Subcutaneous adipose tissue (tissue), 4 donors: ENCODE results near the gene FADS3. TPM values are rescaled to one million over a fixed set of nuclear protein-coding genes. Genes with fewer than 3 reads are reported as not detected.

Experiments used
- total RNA-seq, 4 donors: library from RNA; depleted of rRNA; stranded (reverse); fragments of >200 nt; gene quantifications; one replicate each; pipeline ENCODE4 v1.1.0, GENCODE V29; 2016
- TF ChIP-seq, protein P1 (sequence below): fragments of 450-650 bp; IDR thresholded peaks from one replicate; pipeline ENCODE4 v1.5.1; 2016; ENCODE audit warnings: low read depth, mild to moderate bottlenecking, control low read depth, antibody characterized with exemption, moderate library complexity

The FADS3 gene
- total RNA-seq, 4 donors from 2014 or later = 78.5 to 322 (median 136) TPM

DNA sequence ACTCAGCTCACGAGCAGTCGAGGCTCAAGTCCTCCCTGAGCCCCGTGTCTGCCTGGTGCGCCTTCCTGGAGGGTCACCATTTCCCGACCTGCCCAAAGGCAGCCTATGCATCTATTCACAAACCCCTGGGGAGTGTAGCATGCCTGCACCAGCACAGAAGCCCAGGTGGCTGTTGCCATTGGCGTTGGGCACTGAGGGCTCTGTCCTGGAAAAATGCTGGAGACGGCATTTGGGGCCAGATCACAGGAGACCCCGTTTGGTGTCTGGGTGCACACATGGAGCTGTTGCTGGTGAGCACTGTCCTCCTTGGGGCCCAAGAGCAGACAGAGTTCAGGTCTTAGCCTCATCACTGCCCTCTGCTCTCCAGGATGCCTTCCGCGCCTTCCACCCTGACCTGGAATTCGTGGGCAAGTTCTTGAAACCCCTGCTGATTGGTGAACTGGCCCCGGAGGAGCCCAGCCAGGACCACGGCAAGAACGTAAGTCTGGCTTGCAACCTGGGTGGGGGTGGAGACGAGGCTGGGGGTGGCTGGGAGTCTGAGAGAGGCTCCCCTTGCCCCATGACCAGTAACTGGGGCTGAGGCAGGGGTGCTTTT lies 53.8 kb downstream of the FADS3 start:
- TF ChIP-seq, protein P1, sequence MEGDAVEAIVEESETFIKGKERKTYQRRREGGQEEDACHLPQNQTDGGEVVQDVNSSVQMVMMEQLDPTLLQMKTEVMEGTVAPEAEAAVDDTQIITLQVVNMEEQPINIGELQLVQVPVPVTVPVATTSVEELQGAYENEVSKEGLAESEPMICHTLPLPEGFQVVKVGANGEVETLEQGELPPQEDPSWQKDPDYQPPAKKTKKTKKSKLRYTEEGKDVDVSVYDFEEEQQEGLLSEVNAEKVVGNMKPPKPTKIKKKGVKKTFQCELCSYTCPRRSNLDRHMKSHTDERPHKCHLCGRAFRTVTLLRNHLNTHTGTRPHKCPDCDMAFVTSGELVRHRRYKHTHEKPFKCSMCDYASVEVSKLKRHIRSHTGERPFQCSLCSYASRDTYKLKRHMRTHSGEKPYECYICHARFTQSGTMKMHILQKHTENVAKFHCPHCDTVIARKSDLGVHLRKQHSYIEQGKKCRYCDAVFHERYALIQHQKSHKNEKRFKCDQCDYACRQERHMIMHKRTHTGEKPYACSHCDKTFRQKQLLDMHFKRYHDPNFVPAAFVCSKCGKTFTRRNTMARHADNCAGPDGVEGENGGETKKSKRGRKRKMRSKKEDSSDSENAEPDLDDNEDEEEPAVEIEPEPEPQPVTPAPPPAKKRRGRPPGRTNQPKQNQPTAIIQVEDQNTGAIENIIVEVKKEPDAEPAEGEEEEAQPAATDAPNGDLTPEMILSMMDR = no peak

DNA sequence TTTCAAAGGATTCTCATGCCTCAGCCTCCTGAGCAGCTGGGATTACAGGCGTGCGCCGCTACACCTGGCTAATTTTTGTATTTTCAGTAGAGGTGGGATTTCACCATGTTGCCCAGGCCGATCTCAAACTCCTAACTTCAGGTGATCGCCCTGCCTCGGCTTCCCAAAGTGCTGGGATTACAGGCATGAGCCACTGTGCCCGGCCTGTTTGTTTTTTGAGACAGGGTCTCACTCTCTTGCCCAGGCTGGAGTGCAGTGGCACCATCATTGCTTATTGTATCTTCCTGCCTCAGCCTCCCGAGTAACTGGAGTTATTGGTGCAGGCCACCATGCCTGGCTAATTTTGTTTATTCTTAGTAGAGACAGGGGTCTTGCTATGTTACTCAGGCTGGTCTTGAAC lies 55.2 kb downstream of the FADS3 start:
- TF ChIP-seq, protein P1 = no peak

DNA sequence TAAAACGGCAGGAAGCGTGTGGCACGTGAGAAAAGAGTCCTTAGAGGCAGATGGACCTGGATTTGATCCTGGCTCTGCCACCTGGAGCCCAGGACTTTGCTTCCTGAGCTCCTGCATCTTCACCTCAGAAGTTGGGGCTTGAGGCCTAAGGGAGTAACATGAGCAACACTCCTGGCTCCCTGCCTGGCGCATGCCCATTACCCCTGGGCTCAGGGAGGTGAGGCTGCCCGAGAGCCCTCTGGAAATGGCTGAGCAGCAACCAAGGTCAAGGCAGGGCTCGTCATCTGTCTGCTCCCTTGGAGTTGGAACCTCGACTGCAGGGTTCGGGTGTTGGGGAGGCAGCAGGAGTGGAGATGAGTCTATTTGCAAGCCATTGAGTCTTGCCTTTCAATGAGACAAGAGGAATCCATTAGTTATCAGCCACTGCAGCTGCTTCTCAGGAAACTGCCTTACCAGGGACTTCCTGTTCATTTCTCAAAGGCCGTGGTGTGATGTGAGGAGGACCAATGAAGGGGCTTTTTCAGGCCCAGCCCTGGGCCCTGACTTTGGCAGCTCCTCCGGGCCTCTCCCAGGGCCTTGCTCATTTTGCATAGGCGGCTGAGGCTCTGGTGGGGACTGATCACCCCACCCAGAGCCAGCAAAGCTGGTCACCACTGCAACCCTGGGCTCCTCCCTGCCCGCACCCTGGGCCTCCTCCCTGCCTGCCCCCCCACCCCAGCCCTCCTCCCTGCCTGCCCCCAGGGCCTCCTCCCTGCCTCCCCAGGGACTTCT lies 56.9 kb downstream of the FADS3 start:
- TF ChIP-seq, protein P1 = no peak

DNA sequence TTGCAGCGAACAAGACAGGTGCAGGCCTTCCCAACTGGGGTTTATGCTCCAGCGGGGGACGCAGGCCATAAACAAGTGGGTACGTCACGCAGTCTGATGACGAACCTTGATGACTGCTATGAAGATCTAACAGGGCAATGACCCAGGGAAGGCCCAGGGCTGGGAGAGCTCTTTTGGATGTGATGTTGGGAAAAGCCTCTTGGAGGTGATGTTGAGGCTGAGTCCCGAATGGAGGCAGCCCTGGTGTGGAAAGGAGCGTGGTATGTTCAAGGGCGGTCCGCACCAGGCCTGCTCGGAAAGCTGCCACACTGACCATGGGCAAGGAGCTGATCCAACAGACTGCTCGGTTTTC lies 57.4 kb downstream of the FADS3 start:
- TF ChIP-seq, protein P1 = no peak

DNA sequence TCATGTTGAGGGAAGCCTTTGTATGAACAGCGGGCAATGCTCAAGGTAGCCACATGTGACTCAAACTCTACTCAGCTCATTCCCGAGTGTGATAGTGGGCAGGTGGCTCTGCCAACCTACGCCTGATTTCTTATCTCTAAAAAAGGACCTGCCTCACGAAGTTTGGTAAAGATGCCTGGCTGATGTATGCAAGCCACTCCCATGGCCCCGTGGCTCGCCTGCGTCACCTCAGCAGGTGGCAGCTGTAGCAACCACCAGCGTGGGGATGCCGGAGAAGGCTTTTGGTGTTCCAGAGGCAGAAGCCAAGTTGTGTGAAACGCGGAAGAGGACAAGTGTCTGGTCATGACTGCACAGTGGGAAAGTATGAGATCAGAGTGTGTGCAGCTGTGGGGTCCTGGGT lies 57.9 kb downstream of the FADS3 start:
- TF ChIP-seq, protein P1 = no peak

DNA sequence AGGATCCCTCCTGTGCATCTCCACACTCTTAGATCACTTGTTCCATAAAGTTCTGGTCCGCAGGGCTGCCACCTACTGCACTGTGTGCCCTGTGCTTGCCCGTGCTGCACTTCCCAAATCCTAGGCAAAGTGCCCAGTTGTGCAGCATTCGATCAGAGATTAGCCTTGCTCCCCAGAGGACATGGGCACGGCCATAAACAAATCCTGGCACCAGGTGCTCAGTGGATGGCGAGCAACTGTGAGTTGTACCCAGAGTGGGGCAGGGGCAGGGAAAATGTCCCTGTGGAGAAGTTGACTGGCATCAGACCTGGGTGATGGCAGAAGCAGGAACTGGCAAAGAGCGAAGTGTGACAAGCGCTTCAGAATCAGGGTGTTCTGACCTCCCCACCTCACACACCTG lies 58.6 kb downstream of the FADS3 start:
- TF ChIP-seq, protein P1 = no peak

DNA sequence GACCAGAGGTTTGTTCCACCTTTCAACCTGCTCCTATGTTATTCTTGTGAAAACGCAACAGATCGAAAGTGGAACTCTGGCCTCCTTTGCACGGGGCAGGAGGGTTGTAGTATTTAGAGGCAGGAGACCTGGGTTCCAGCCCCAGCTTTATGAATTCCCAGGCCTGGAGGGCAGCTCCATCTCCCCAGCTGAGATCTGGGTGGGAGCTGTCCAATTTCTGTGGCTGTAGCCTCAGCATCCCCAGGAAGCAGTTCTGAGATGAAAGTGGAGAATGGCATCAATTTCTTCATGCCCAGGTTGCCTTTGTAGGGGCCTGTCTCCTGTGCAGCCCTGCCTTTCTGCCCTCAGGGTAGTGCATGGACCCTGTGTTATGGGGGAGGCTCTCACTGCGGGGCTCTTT lies 59.1 kb downstream of the FADS3 start:
- TF ChIP-seq, protein P1 = no peak
